Tongue (tissue), 2 donors: ENCODE measurements around the gene YEATS2. TPM values are rescaled to one million over a fixed set of nuclear protein-coding genes. Genes with fewer than 3 reads are reported as not detected.

Experiments used
- DNase-seq: peaks from one replicate; pipeline ENCODE4 v3.0.0-alpha.2; 2015
- total RNA-seq: library from RNA; depleted of rRNA; stranded (reverse); fragments of >200 nt; gene quantifications from one replicate; pipeline ENCODE4 v1.2.3, GENCODE V29; 2014

YEATS2 gene
- total RNA-seq, 1 donor from 2014 or later = 36.5 TPM

DNA sequence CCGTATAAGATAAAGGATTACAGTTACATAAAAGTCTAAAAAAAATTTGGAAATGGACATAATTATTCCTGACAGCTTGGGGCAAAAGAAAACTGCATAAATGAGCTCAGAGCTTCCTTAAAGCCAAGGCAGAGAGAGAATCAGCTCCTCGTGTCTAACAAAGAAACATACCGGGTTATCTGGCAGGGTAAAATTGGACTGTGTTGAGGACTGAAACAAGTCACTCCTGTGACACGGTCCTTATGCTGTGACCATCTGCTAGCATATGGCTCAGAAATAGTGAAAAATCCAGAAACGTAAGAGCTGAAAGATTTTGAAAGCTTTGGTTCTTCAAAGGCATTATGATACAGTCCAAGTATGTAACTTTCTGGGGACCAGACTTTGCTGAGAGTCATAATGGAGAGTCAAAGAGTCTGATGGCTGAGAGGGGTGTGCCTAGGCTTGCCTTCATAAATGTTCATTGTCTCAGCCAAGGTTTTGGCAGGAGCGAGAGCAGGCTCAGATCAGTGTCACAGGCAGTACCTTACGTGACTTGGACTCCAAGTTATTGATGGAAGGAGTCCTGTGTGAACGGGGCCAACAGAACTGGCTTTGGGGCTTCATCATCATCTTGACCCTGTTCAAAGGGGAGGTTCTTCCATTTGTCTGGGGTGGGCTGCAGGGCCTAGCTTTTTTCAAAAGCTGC is 115.3 kb downstream of the YEATS2 start:
- DNase-seq = no peak

DNA sequence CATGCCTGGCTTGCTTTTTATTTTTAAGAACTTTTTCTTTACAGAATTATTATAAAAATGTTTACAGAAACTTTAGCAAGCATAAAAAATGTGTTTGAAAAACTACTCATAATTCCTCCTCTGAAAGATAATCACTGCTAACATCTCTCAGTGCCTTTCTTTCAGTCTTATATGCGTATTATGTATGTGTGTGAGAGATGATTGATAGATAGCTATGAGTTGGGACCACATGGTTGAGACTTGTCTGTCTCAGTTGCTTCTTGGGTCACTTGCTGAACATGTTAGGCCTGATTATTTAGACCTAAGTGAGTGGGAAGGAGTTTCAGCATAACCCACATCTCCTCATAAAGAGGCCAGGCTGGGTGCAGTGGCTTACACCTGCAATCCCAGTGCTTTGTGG is 116.6 kb downstream of the YEATS2 start:
- no peak for DNase-seq

DNA sequence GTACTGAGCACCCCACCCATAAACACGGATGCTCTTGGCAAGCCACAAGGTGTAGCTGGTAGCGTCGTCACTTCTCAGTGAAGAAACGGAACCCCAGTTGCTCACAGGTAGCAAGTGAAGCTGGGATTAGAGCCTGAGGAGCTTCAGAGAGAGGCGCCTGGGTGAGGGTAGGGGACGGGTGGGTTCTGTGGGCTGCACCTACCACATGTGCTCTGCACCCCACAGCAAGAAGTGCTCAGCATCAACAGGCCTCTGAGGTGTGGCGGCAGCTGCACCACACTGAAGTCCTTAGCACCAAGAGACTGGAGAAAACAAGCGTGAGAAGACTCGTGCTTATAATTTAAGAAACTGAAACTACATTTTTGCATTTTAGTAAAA is 118.0 kb downstream of the YEATS2 start:
- no peak for DNase-seq

GRCh38 chr3:183815951-183816475 is 118.4 kb downstream of the YEATS2 start:
- DNase-seq = no peak

GRCh38 chr3:183816681-183817510 is 119.3 kb downstream of the YEATS2 start:
- DNase-seq = no peak

GRCh38 chr3:183817639-183818038 is 120.0 kb downstream of the YEATS2 start:
- no peak for DNase-seq

GRCh38 chr3:183818041-183818620 is 120.5 kb downstream of the YEATS2 start:
- DNase-seq = no peak

- DNase-seq = no peak
Observed at GRCh38 chr3:183818706-183819624, 121.4 kb downstream of the YEATS2 start.

DNA sequence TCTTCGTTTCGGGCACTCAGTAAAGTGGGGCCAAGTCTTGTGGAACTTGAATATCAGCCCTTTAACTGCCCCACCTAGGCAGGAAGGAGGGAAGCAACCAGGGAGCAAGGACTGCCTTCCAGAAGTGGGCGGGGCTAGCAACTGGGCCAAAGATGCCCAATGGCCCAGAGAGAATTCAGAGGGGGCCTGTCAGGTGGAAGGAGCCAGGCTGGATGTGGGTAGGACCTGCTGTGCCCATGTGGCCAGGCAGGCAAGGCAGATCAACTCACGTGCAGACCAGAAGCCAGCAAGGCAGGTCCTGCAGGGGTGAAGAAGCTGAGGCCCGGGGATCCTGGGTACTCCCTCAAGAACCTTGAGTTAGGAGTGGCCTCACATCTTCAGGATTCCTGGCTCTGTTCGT is 122.2 kb downstream of the YEATS2 start:
- no peak for DNase-seq

DNA sequence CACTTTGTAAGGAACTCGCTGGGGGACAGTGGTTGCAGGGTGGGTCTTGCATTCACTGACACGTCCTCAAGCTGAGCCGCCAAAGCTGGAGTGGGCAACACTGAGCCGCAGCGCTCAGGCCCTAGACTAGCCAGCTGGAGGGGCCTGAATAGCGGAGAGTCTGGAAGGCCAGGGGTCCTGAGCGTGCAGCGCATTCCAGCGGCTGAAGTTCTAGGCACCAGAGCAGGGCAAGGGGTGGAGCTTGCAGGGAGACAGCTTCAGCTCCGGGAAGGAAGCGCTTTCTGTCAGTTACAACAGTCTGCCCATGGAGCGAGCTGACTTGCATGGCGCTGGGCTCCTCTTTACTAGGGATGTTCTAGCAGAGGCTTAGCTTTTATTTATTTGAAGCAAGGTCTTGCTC is 125.0 kb downstream of the YEATS2 start:
- no peak for DNase-seq

- DNase-seq = peak; percentile 48
Observed at GRCh38 chr3:183823963-183824362, 126.4 kb downstream of the YEATS2 start.

DNA sequence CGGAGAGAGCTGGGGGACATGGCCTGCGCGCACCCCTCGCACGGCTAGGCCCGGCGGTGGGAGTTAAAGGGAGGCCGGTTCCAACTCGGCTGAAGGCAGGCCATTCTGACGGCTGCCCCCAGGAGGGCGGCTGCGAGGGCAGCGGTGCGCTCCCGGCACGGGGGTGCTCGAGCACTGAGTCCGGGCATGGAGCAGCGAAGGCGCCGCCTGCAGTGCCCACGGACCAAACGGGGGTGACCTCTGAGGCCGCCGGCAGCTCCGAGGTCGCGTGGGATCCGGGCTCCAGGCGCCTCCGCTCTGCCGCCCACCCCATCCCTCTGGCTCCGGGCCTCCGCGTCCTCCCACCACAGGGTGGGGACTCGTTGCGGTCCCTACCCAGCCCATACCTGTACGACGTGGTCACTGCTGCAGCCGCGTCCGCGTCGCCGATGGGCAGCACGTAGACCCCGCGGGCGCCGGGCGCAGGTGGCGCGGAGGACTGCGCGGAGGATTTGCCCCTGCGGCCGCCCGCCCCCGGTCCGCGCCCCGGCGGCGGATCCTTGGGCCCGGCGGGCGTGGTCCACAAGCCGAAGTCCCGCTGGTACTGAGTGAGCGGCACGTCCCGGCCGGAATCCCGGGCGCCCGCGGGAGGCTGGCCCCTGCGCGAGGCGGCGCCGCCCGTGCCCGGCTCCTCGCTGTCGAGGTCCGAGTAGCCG is 127.3 kb downstream of the YEATS2 start:
- DNase-seq = peak; percentile 35

GRCh38 chr3:183825456-183826161 is 128.0 kb downstream of the YEATS2 start, which contains the start of gene MAP6D1:
TSS of gene MAP6D1 (minus strand) at chr3:183825577. CDS start at chr3:183825547, 30 bp downstream.
- peak; percentile 82 for DNase-seq

DNA sequence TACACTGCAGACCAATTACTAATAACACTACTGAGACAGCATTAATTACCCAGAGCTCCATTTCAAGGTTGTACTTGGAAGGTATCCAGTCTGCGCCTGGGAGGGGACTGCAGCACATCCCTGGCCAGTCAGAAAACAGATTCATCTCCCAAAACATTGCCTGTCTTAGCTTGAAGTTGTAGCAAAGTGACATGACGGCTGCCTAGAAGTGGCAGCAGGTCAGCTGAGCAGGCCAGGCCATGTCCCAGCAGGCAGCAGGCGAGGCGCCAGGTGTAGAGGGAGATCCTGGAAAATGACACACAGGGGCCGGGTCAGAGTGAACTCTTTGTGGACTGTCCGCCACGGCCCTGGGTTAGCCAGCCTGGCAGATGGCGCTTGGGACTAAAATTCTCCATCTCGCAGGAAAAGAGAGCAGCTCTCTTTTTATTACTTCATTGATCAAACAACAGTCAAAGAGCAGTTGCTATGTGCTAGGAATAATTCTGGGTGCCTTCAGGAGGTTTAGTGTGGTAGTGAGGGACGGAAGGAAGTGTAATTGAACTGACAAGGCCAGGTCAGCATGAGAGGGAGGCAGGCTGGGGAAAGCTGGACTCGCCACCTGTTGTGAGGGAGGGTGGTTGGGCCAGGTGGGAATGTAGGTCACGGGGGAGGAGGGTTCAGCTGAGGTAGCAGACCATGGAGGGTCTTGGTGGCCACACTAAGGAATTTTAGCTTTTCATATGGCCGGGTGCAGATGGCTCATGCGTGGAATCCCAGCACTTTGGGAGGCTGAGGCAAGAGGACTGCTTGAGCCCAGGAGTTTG is 129.1 kb downstream of the YEATS2 start:
- DNase-seq = no peak

DNA sequence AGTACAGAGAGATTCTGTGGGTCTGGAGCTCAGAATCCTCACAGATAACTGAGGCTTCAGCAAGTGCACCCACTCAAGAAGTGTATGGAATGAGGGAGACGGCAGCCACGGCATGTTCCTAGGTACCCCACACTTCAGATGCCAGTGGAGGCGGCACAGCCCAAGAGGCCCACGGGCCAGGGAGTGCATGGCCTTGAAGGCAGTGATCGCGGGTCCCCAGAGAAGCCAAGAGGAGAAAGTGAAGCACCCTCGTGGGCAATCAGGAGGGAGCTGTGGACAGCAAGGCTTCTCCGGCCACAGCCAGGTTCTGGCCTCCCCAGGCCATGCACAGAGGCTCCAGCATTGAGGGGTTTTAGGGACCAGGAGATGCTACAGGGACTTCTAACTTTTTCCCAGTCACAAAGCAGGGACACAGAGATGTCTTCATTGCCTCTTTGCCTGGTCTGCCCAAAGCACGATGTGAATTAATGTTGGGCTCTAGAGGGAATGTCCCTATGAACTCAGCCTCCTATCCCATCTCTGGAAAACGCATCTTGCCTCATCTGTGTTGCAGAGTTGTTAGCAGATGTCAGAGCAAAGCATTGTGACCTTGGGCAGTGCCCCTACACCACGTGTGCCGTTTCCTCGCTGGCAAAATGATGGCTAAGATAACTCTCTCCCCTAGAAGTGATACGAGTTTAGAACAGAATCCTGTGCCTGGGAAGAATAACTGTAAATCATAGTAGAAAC is 130.4 kb downstream of the YEATS2 start:
- DNase-seq = no peak

GRCh38 chr3:183828538-183828870 is 130.9 kb downstream of the YEATS2 start:
- no peak for DNase-seq

DNA sequence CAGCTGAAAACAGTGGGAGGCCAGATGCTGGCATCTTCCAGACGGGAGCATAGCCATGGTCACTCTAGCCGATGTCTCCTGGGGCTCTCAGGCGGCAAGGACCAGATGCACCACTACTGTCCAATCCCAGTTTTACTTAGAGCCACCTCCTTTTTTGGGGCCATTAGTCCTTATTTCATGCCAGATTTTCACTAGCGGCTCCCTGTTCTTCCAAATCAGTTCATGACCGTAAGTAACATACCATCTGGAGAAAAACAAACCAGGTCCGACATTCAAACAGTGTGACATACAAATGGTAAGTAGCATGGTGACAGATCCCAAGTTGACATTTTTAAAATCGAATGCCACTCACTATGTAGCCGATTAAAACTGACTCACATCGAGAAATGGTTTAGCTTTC is 131.9 kb downstream of the YEATS2 start:
- no peak for DNase-seq

GRCh38 chr3:183830187-183830586 is 132.6 kb downstream of the YEATS2 start:
- DNase-seq = no peak

DNA sequence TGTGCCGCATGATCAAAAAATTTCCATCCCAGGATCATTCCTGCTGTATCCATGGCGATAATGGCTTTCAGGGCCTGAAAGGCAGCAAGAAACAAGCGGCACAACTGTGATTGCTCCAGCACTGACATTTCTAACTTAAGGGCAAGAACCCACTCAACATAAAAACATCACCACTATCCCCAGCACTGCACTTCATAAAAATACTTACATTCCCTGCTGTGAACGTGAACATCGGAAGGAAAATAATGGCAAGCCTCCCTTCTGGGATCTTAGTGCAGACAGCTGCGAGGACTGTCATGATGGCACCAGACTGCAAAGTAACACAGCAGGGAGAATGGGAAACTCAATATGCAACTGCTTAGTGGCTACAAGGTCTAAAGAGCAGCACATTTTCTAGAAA is 135.9 kb downstream of the YEATS2 start:
- no peak for DNase-seq
